Inferior parietal cortex (tissue), 1 donor: Measurements from ENCODE around the gene TEX19.

Experiments
- DNase-seq: peaks from one replicate; pipeline ENCODE4 v3.0.0-alpha.2; 2016; ENCODE audit errors: extremely low spot score

TEX19 gene

GRCh38 chr17:82321947-82322466 lies 37.0 kb upstream of the TEX19 start:
- DNase-seq = no peak

- DNase-seq = no peak
Observed at GRCh38 chr17:82322526-82323453, 36.3 kb upstream of the TEX19 start.

GRCh38 chr17:82323514-82324234 lies 35.4 kb upstream of the TEX19 start:
- no peak for DNase-seq

GRCh38 chr17:82324566-82325285 lies 34.3 kb upstream of the TEX19 start:
- no peak for DNase-seq

- no peak for DNase-seq
Observed at GRCh38 chr17:82325286-82326180, 33.5 kb upstream of the TEX19 start.

GRCh38 chr17:82327289-82327688 lies 31.8 kb upstream of the TEX19 start:
- no peak for DNase-seq

GRCh38 chr17:82327757-82328140 lies 31.3 kb upstream of the TEX19 start:
- DNase-seq = no peak

- no peak for DNase-seq
Observed at GRCh38 chr17:82328141-82328993, 30.7 kb upstream of the TEX19 start.

GRCh38 chr17:82328994-82329507 lies 30.0 kb upstream of the TEX19 start:
- DNase-seq = no peak

- no peak for DNase-seq
Observed at GRCh38 chr17:82329683-82330321, 29.2 kb upstream of the TEX19 start.

- DNase-seq = no peak
Observed at GRCh38 chr17:82330322-82331239, 28.5 kb upstream of the TEX19 start.

- DNase-seq = no peak
Observed at GRCh38 chr17:82331345-82331939, 27.6 kb upstream of the TEX19 start.

- no peak for DNase-seq
Observed at GRCh38 chr17:82332669-82333278, 26.3 kb upstream of the TEX19 start.

GRCh38 chr17:82333279-82334171 lies 25.5 kb upstream of the TEX19 start, which contains the start of gene SECTM1:
Gene SECTM1 (minus strand): TSS chr17:82333766. CDS start chr17:82327240, 6,526 bp downstream.
- no peak for DNase-seq

GRCh38 chr17:82334204-82334621 lies 24.8 kb upstream of the TEX19 start:
- no peak for DNase-seq
